ENCODE data around the gene APC2.
"Not testable (repeated sequence)": the region's sequence is repeated elsewhere in the genome, so short reads cannot be mapped to it uniquely, and the experiment has no call there.

Gene APC2

DNA sequence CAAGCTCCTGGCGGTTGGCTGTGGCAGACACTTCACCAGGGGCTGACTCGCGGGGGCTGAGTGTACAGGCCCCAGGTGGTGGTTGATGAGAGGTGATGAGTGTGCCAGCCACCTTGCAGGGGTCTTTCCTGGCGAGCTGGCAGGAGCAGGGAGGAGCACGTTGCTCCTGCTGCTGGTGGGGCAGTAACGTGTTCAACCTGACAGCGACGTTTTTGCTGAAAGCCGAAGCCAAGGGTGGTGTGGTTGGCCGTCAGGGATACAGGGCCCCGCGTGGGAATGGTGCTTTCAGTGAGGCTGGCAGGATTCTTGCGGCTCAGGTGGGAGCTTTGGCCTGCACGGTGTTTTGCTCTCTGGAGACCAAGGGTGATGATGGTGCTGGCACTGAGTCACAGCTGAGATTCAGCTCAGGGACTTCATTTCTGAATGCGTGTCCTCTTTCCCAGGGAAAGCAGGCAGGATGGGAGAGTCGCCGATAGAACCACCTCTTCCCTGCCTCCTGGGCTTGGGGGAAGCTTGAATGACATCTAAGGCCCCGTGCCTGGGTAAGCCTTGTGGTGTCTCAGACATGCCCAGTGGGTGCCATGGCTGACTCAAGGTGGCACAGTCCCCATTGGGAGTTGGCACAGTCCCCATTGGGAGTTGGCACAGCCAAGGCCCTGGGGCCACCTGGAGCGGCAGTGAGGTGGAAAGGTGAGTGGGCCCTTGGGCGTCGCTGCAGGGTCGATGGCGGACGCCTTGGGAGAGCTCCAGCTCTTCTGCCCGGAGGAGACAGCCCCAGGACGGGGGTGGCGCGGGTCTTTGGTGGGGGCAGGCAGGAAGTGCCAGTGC, 33.7 kb upstream of the APC2 start:
- no peak for DNase-seq (ENCODE audit: low read depth in 1 of 2, low spot score in 1 of 2)

DNA sequence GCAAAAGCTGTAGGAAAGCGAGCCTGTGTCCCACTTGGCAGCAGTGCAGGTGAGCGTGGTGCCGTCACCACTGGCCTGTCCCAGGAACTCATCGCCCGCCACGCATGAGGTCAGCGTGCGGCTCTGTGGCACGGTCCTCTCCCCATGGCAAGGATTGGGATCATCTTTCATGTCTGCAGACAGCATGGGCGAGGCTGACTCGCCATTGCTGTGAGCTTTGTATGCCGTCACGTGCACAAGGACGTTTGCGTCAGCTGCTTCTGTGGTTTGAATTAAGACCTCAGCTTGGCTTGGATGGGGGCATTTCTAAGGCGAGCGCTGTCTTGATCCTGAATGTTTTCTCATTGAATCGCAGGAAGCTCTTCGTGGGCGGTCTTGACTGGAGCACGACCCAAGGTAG, 32.8 kb upstream of the APC2 start:
- DNase-seq (ENCODE audit: low read depth in 1 of 2, low spot score in 1 of 2) = no peak

DNA sequence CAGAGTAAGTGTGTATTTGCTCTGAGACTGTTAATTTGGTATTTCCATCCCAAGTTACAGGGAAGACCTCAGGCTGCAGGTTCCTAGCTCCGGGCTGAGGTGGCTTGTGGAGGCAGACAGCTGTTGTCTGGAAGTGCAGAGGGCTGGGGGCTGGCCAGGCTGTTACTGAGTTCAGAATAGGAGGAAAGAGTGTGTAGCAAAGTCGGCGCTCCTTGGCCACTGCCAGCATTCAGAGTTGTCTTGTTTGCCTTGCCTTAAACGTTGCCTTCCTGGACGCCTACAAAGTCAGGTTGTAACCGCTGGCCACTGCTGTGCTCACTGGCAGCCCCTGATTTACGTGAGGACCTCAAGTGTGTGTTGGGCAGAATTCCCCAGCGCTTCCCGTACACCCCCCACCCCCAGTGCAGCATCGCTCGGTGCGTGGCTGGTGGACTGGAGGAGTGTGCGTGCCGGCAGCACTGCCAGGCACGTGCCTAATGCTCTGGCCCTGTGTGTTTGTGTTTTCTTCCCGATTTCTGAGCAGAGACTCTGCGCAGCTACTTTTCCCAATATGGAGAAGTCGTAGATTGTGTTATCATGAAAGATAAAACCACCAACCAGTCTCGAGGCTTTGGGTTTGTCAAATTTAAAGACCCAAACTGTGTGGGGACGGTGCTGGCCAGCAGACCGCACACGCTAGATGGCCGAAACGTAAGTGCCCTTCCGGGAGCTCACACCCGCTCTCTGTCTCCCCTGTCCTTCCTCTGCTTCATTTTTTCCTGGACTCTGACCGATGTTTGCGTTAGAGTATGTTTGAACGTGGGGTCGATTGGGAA, 32.0 kb upstream of the APC2 start:
- DNase-seq (ENCODE audit: low read depth in 1 of 2, low spot score in 1 of 2) = no peak

DNA sequence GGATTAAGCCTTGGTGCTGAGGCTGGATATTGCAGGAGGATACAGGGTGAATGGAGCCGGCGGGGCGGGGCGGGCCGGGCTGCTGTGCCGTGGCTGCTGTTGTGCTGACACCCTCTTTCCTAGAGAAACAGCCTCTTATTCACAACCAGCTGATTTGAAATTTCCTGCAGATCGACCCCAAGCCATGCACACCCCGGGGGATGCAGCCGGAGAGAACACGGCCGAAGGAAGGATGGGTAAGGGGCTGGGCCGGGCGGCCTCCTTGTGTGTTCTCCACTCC, 31.5 kb upstream of the APC2 start:
- no peak for DNase-seq (ENCODE audit: low read depth in 1 of 2, low spot score in 1 of 2)

DNA sequence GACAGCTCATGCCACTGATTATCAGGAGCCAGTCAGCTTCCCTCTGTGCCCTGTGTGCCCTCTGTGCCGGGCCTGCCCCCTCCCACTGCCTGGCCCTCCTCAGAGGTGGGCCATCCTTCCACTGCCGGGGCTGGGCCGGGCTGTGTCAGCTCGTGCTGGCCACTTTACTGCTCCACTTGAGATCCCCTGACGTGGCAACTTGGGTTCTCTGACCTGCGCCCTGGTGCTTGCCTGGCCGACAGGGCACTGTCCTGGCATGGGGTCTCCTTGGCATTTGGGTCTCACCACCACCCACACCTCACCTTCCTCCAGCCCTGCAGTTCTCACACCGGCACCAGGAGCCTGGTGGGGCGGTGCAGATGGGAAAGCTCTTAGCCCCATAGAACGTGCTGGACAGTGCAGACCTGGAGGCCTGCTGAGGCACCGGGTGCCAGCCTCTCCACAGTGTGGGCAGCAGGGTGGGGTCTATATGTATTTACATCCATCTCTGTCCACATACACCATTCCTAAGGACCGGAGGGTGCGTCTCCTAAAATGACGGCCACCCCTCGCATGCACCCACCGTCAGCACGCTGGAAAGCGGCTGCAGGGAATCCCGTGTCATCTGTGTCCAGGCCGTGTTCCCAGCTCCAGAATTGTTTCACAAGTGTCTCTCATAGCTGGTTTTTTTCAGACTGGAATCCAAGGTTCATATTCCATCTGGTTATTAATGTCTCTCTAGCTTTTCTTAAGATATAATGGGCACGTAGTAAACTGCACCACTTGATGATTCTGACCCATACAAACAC, 30.8 kb upstream of the APC2 start:
- DNase-seq (ENCODE audit: low read depth in 1 of 2, low spot score in 1 of 2) = no peak

DNA sequence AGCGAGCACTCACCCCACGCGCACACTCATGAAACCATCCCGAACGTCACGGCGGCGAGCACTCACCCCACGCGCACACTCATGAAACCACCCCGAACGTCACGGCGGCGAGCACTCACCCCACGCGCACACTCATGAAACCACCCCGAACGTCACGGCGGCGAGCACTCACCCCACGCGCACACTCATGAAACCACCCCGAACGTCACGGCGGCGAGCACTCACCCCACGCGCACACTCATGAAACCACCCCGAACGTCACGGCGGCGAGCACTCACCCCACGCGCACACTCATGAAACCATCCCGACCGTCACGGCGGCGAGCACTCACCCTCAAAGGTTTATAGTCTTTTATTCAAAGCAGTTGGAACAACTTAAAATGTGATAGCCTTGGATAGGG, 29.8 kb upstream of the APC2 start:
- DNase-seq (ENCODE audit: low read depth in 1 of 2, low spot score in 1 of 2) = not testable (repeated sequence)

DNA sequence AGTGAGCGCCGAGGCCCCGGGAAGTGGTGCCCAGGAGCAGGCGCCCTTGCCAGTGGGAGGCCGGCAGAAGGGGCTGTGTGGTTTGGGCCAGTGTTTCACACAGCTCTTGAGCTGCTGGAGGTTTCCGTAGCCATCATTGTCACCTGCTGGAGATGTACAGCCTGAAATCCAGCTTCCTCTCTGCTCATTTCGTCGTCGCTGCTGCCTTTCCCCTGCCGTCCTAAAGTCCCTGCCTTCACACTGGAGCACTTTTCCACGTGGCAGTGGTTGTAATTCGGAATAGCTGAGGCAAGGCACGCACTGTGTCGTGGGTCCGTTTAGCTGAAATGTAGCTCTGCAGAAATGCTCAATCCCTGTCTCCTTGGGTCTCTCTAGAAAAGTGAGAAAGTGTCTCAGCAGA, 29.3 kb upstream of the APC2 start:
- DNase-seq (ENCODE audit: low read depth in 1 of 2, low spot score in 1 of 2) = no peak

DNA sequence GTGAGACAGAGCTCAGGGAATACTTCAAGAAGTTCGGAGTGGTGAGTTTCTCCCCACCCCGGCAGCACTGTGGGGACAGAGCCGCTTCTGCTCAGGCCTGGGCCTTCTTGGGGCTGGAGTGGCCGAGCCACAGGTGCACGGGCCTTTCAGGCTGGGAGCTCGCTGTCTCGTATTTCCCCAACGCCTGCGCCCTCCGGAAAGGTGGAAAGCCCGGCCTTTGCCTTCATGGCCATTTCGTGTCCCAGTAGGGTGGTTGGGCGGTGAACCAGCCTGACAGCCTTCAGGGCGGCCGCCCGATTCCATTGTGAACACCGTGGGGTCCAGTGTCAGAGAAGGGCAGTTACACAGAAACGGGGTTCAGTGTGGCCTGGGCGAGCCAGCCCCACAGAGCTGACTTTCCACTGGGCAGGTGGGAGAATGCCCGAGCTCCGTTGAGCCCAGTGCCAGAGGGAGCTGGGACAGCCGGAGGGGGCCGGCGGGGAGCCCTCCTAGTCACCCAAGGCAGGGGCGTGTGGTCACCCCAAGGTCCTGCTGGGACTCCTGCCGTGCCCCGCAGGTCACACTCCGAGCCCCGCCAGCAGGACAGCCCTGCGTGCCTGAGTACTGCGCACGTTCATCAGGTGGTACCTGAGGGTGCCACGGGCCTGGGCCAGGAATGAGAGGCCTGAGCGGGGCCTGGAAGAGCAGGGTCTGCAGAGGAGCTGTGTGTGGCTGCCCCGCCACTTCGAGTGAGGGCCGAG, 28.5 kb upstream of the APC2 start:
- no peak for DNase-seq (ENCODE audit: low read depth in 1 of 2, low spot score in 1 of 2)

DNA sequence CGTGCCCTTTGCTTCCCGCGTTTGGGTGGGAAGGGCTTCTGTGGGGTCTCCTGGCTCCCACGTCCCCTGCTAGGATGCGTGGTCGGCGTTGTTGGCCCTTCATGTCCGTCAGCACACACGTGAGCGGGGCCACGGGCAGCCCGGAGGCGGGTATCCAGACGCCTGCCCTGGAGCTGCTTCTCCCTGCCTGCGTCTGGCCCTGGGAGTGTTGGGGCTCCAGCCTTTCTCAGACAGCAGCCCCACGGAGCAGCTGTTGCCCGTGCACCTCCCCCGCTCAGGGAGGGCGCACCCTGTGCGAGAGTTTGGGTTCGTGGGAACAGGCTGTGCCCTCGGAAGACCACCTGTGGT, 28.0 kb upstream of the APC2 start:
- no peak for DNase-seq (ENCODE audit: low read depth in 1 of 2, low spot score in 1 of 2)

DNA sequence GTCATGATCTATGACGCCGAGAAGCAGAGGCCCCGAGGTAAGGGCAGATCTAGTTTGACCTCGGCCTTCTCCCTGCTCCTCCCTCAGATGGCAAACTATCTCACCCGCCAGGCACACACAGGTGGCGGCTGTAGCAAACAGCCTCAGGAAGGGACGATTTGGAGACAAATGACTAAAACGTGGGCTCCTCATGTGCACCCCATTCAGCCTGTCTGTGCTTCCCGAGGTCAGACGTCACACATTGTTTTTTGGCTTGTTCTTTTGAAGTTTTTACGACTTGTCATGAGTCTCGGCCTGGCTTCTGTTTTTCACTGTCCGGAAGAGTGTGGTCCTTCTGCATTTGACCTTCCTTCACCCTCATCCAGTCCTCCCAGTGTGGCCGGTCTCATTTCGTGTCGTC, 27.6 kb upstream of the APC2 start:
- DNase-seq (ENCODE audit: low read depth in 1 of 2, low spot score in 1 of 2) = no peak

DNA sequence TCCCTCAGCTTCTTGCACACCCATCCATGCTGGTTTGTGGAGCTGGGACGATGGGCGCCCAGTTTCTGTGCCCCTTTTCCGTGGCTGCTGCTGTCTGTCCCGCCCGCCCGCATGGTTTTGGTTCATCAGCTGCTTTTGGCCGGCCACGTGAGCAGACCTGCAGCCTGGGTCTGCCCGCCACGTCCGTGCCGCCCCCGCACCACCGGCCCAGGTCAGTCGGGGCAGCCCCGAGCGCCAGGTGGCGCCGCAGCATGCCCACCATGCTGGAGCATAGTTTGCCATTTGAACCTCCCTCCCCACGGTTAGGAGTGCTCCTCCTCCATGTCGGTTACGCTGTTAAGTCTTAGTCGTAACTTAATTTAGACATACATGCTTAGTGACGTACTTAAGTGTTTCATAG, 27.0 kb upstream of the APC2 start:
- DNase-seq (ENCODE audit: low read depth in 1 of 2, low spot score in 1 of 2) = no peak

DNA sequence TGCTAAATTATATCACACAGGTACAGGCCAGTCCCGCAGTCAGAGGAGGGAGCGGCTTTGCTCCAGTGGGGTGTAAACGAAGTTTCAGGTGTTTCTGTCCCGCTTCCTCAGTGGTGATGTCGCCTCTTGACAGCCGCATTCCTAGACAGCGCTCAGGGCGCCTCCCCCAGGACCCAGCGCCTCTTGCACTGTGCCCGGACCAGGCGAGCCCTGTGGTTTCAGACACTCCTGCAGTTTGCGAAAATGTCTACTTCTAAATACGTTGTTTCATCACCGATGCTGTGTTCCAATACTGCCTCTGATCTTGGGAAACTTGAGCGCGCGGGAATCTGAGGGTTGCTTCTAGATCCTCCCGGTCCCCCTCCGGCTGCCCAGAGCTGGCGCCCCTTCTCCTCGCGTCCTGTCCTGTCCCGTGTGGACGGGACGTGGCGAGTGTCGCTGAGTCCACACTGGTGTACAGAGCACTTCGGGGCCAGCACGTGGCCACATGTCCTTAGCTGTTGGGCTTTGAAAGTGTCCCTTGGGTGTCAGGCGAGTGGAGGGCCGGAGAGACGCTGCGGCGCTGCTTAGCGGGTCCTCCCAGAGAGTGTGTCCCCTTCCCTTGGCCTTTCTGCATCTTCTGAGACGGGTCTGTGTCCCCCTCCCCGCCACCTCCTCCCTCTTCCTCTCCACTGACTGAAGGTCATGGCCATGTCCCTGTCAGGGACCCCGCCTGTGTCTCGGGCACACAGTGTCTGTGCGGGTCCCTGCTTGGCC, 26.3 kb upstream of the APC2 start:
- DNase-seq (ENCODE audit: low read depth in 1 of 2, low spot score in 1 of 2) = no peak

DNA sequence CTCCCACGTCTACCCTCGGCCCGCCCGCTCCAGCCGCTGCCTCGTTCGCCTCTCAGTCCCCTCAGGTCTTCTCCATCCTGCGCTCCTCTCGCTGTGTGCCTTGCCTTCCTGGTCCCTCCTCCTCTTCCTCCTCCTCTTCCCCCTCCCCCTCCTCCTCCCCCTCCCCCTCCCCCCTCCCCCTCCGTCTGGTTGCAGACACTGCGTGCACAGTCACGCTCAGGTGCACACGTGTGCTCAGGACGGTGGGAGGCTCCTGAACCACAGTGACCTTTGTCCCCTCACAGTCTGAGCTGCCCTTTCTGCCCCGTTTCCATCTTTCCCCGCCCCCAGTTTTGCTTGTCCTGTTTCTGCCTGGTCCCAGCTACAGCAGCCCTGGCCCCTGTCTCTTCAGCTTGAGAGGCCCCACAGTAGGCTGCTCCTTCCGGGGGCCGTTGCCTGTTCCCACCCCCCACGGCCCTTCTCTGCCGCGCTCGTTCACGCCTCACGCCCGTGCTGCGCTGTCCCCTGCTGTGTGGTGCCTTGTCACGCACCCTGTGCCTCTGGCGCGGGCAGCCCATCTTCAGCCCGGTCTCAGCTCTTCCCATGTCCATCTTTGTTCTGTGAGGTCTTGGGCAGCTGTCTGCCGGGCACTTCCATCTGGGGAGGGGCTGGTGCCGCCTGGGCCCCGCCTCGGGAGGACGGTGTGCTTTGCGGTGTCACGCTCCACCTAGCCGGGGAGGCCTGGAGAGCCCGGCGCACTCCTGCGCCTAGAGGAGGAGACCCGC, 25.5 kb upstream of the APC2 start:
- no peak for DNase-seq (ENCODE audit: low read depth in 1 of 2, low spot score in 1 of 2)

DNA sequence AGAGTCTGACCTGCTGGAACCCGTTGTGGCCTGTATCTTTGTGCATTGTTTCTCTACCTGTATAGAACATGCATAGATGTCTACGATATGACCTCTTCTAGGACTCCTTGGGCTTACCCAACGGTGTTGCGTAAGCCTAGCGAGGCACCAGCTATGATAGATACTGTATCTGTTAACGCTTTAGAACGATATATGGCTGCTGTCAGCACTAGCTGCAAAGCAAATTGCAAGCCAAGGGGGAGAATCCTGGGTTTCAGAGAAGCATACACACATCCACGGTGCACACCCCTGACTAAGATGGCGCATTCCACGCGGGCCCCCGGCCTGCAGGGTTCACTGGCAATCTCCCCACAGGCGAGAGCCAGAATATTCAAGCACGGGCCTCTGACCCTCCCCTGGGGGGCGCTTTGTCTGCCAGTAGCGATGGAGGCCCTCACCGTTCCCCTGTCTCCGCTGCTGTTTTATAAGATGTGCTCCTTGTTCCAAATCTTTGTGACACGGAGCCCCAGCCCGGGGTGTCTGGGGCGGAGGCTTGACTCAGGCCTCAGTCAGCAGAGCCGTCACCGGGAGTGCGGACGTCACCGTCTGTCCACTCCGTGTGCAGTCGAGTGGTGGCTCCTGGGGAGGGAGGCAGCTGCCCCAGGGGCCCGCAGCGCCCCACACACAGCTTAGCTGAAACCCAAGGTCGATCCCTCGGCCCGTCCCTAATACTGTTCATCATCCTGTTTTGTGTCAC, 24.7 kb upstream of the APC2 start:
- DNase-seq (ENCODE audit: low read depth in 1 of 2, low spot score in 1 of 2) = no peak

DNA sequence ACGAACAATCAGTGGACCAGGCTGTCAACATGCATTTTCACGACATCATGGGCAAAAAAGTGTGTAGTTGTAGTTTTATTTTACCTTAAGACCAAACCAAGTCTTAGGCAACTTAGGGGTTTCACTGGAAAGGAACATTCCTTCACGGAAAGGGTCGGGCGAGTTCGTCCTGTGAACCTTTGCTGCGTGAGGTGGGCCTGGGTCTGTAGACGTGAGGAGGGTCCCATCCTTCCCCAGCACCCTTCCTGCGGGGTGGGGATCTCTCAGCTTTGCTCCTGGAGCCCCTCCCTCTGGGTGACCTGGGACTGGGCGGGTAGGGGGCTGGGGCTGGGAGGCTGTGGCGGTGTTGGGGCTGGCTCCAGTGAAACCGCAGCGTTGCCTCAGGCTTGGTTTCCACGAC, 24.0 kb upstream of the APC2 start:
- DNase-seq (ENCODE audit: low read depth in 1 of 2, low spot score in 1 of 2) = no peak

DNA sequence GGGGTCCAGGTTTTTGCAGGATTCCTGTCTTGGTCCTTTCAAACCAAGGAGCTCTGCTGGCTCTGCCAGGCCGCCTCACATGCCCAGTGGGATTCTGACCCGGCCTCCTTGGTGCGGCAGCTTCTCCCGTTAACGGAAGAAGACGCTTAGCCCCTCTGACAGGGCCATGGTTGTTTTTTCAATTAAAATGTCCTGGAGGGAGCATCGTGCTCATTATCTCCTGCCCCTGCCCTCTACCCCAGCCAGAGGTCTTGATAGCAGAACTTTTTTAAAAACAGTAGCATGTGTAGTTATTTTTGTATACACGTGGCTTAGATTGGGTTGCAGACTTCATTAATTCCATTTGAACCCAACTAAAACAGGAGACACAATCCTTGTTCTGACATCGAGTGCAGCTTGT, 23.2 kb upstream of the APC2 start:
- no peak for DNase-seq (ENCODE audit: low read depth in 1 of 2, low spot score in 1 of 2)

DNA sequence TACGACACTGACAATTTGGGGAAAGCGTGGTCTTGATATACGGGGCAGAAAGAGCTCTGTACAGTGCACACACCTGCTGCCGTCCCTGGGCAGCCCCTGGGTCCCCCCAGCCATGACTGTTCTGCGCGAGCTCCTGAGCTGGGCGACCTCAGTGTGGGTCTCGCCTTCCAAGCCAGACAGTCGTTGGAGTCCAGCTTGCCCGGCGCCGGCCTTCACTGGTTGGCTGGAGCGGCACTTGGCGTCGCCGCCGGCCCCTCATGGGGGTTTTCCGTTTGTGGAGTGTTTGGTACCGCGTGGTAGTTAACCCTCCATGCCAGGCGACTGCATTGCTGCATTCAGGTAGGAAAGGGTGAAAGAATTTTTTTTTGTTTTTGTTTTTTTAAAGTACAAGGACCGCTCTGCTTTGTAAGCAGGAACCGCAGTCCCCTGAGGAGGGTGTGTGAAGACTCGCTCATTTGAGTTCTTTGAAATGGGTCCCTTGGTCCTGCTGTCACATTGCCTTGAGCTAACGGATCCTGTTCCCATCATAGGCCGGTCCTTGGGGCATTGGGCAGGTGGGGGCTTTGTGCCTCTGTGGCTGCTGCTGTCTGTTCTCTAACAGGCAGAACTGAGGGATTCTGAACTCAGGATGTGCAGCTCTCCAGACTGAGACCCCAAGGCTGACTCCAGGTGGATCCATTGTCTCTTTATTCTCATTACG, 22.6 kb upstream of the APC2 start:
- no peak for DNase-seq (ENCODE audit: low read depth in 1 of 2, low spot score in 1 of 2)

DNA sequence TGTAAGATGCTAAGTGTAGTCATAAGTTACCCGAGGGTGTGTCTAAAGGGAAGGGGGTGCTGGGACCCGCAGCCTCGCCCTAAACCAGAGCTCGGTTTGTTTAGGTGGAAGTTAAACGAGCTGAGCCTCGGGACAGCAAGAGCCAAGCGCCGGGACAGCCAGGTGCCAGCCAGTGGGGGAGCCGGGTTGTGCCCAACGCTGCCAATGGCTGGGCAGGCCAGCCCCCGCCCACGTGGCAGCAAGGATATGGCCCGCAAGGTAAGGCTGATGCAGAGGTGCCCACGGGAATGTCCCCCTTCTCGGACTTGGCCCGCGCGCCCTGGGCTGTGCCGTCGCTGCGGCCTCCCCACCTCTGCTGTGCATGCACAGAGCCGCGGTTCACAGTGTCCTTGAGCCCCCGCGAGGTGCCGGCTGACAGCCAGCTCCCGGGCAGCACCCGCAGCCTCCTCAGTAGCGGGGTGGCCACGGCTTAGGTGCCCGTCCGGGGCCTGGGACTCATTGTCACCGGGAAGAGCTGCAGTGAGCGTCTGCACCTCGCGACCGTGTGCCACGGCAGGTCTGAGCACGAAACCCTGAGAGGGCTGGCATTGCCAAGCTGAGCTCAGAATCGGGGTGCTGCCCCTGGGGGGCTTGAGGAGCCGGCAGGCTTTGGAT, 21.1 kb upstream of the APC2 start:
- no peak for DNase-seq (ENCODE audit: low read depth in 1 of 2, low spot score in 1 of 2)
